ENCODE results near the gene DPYSL4.

Gene DPYSL4

DNA sequence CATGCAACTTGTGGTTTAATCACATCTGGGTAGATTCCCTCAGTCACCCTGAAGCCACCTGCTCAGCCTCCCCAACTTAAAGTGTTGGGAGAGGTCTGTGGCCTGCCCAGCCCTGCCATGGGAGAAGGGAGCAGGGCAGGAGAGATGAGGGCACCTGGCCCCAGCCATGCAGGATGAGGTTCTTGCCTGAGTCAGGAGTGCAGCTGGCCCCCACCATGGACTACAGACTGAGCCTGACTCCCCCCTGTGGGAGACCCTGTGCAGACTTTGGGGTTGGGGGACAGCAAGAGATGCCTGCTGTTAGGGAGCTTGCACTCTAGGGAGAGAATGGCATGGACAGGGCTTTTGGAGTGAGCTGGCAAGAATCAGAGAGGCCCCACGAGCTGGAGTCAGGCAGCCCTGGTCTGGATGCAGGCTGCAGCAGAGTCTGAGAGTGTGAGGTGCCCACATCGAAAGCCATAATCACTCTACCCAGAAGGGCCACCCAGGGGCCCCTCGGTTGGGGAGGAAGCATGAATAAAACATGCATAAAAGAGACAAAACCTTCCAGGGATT lies 34.7 kb upstream of the DPYSL4 start:
- in situ Hi-C loops (cut with HindIII; ENCODE audit: low pct_ligation_motif_present, low sequenced_read_pairs) = no loop called here
- TF ChIP-seq, protein P1, sequence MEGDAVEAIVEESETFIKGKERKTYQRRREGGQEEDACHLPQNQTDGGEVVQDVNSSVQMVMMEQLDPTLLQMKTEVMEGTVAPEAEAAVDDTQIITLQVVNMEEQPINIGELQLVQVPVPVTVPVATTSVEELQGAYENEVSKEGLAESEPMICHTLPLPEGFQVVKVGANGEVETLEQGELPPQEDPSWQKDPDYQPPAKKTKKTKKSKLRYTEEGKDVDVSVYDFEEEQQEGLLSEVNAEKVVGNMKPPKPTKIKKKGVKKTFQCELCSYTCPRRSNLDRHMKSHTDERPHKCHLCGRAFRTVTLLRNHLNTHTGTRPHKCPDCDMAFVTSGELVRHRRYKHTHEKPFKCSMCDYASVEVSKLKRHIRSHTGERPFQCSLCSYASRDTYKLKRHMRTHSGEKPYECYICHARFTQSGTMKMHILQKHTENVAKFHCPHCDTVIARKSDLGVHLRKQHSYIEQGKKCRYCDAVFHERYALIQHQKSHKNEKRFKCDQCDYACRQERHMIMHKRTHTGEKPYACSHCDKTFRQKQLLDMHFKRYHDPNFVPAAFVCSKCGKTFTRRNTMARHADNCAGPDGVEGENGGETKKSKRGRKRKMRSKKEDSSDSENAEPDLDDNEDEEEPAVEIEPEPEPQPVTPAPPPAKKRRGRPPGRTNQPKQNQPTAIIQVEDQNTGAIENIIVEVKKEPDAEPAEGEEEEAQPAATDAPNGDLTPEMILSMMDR (IDR thresholded peaks at IDR 0.05; ENCODE audit: low read depth, low read length, missing control alignments) = no peak
- Histone ChIP-seq H3K27ac (no peak overlapping the region), H3K27me3 (replicated peaks) (no peaks in the 10 kb centered on the region), H3K4me3 (ENCODE audit: low read depth, low read length) (no peak overlapping the region), H3K36me3 (replicated peaks) (no peaks in the 10 kb centered on the region)
- no peak for DNase-seq

DNA sequence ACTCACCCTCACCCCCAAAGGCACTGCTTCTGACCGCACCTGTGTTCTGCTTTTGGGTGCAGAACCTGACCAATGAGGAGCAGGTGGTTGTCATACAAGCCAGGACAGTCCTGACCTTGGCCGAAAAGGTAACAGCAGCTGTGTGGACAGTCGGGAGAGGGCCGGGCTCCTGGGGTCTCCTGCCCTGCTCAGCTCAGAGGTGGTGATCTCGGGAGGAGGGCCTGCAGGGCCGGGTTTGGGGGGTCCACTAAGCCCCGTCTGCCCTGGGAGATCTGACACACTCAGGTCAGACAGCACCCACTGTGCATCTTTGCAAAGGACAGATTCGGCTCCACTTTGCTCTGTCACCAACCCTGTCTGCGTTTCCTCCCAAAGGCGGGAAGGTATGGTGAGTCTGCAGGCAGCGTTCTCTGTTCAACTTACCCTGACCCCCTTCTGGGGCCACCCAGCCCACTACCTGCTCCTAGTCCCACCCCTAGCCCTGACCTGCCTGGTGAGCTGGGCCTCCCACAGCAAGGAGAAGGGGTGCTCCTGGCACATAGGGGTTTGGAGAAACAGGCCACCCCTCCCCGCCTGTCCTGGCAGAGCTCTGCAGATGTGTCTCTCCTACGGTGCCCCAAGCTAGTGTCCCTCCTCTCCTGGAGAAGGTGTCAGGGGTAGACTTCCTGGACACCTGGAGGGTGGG lies 33.7 kb upstream of the DPYSL4 start:
- Histone ChIP-seq H3K36me3 (replicated peaks) (no peaks in the 10 kb centered on the region), H3K27ac (no peak overlapping the region), H3K4me3 (ENCODE audit: low read depth, low read length) (no peak overlapping the region), H3K27me3 (replicated peaks) (no peaks in the 10 kb centered on the region)
- TF ChIP-seq, protein P1 (IDR thresholded peaks at IDR 0.05; ENCODE audit: low read depth, low read length, missing control alignments) = no peak
- no peak for DNase-seq
- in situ Hi-C loops (cut with HindIII; ENCODE audit: low pct_ligation_motif_present, low sequenced_read_pairs) = no loop called here

- in situ Hi-C loops (cut with HindIII; ENCODE audit: low pct_ligation_motif_present, low sequenced_read_pairs) = no loop called here
- TF ChIP-seq, protein P1 (IDR thresholded peaks at IDR 0.05; ENCODE audit: low read depth, low read length, missing control alignments) = no peak
- no peak overlapping the region for H3K4me3 ChIP-seq (ENCODE audit: low read depth, low read length)
- H3K27ac ChIP-seq = no peak overlapping the region
- no peaks in the 10 kb centered on the region for H3K27me3 ChIP-seq (replicated peaks)
- H3K36me3 ChIP-seq (replicated peaks) = no peaks in the 10 kb centered on the region
- no peak for DNase-seq
Measured at GRCh38 chr10:132153616-132154217, 33.0 kb upstream of the DPYSL4 start.

GRCh38 chr10:132154440-132154839 lies 32.3 kb upstream of the DPYSL4 start:
- Histone ChIP-seq H3K27me3 (replicated peaks) (no peaks in the 10 kb centered on the region), H3K4me3 (ENCODE audit: low read depth, low read length) (no peak overlapping the region), H3K36me3 (replicated peaks) (no peaks in the 10 kb centered on the region), H3K27ac (no peak overlapping the region)
- DNase-seq = no peak
- TF ChIP-seq, protein P1 (IDR thresholded peaks at IDR 0.05; ENCODE audit: low read depth, low read length, missing control alignments) = no peak
- in situ Hi-C loops (cut with HindIII; ENCODE audit: low pct_ligation_motif_present, low sequenced_read_pairs) = no loop called here

- Histone ChIP-seq H3K36me3 (replicated peaks) (no peaks in the 10 kb centered on the region), H3K27me3 (replicated peaks) (no peaks in the 10 kb centered on the region), H3K4me3 (ENCODE audit: low read depth, low read length) (no peak overlapping the region), H3K27ac (no peak overlapping the region)
- TF ChIP-seq, protein P1 (IDR thresholded peaks at IDR 0.05; ENCODE audit: low read depth, low read length, missing control alignments) = no peak
- DNase-seq = no peak
- in situ Hi-C loops (cut with HindIII; ENCODE audit: low pct_ligation_motif_present, low sequenced_read_pairs) = no loop called here
Measured at GRCh38 chr10:132154931-132155330, 31.8 kb upstream of the DPYSL4 start.

Data from brain microvascular endothelial cell (primary cell).